Activated naive CD4-positive, alpha-beta T cell treated with anti-CD3 and anti-CD28 coated beads, Interleukin-2, amount 50 U/mL, for 24 hours (primary cell): Measurements from ENCODE around the gene OMA1.
A peak's percentile ranks its signal among the peaks of the same experiment; 100 is the strongest.
"Not testable (repeated sequence)": the region's sequence is repeated elsewhere in the genome, so short reads cannot be mapped to it uniquely, and the experiment has no call there.

ENCODE experiments used
- H3K27ac Mint-ChIP-seq: one replicate; pipeline ENCODE4 v1.8.0; 2021; ENCODE audit warnings: mild to moderate bottlenecking, mixed read lengths
- H3K27me3 Mint-ChIP-seq: one replicate; pipeline ENCODE4 v1.8.0; 2021; ENCODE audit warnings: mixed read lengths
- H3K36me3 Mint-ChIP-seq: one replicate; pipeline ENCODE4 v1.8.0; 2021; ENCODE audit warnings: mixed read lengths
- H3K4me1 Mint-ChIP-seq: one replicate; pipeline ENCODE4 v1.8.0; 2021; ENCODE audit warnings: mixed read lengths
- H3K4me3 Mint-ChIP-seq: one replicate; pipeline ENCODE4 v1.8.0; 2021; ENCODE audit warnings: mild to moderate bottlenecking, mixed read lengths
- H3K9me3 Mint-ChIP-seq: one replicate; pipeline ENCODE4 v1.8.0; 2021; ENCODE audit warnings: mixed read lengths

The OMA1 gene

GRCh38 chr1:58505286-58505685 lies 41.2 kb downstream of the OMA1 start:
- Mint-ChIP-seq H3K9me3 (no peaks in the 10 kb centered on the region), H3K27me3 (no peaks in the 10 kb centered on the region), H3K4me3 (no peak overlapping the region), H3K4me1 (peaks cover 43% of the 10 kb centered on the region), H3K36me3 (peaks cover 32% of the 10 kb centered on the region), H3K27ac (no peak overlapping the region)

- Mint-ChIP-seq H3K4me3 (no peak overlapping the region), H3K36me3 (peaks cover 22% of the 10 kb centered on the region), H3K4me1 (peaks cover 34% of the 10 kb centered on the region), H3K9me3 (no peaks in the 10 kb centered on the region), H3K27ac (no peak overlapping the region), H3K27me3 (no peaks in the 10 kb centered on the region)
These were observed 44.0 kb downstream of the OMA1 start for GRCh38 chr1:58502519-58502918.

- Mint-ChIP-seq H3K36me3 (peaks cover 32% of the 10 kb centered on the region), H3K4me3 (no peak overlapping the region), H3K4me1 (peaks cover 34% of the 10 kb centered on the region), H3K27ac (no peak overlapping the region), H3K9me3 (no peaks in the 10 kb centered on the region), H3K27me3 (no peaks in the 10 kb centered on the region)
These were observed 46.5 kb downstream of the OMA1 start for GRCh38 chr1:58500043-58500442.

- Mint-ChIP-seq H3K27ac (no peak overlapping the region), H3K36me3 (peaks cover 33% of the 10 kb centered on the region), H3K27me3 (no peaks in the 10 kb centered on the region), H3K4me3 (no peak overlapping the region), H3K9me3 (no peaks in the 10 kb centered on the region), H3K4me1 (peaks cover 23% of the 10 kb centered on the region)
These were observed 49.0 kb downstream of the OMA1 start for GRCh38 chr1:58497499-58497898.

GRCh38 chr1:58496042-58496441 lies 50.5 kb downstream of the OMA1 start:
- H3K4me1 Mint-ChIP-seq, result peaks cover 17% of the 10 kb centered on the region
- no peaks in the 10 kb centered on the region for H3K9me3 Mint-ChIP-seq
- peaks cover 37% of the 10 kb centered on the region for H3K36me3 Mint-ChIP-seq
- no peak overlapping the region for H3K4me3 Mint-ChIP-seq
- no peak overlapping the region for H3K27ac Mint-ChIP-seq
- H3K27me3 Mint-ChIP-seq, result no peaks in the 10 kb centered on the region

GRCh38 chr1:58488914-58489313 lies 57.6 kb downstream of the OMA1 start:
- Mint-ChIP-seq H3K4me1 (peaks cover 12% of the 10 kb centered on the region), H3K36me3 (peaks cover 23% of the 10 kb centered on the region)
- not testable (repeated sequence) for H3K27me3 Mint-ChIP-seq, H3K4me3 Mint-ChIP-seq, H3K9me3 Mint-ChIP-seq, H3K27ac Mint-ChIP-seq

- H3K4me1 Mint-ChIP-seq, result peaks cover 9% of the 10 kb centered on the region
- H3K27ac Mint-ChIP-seq, result peak overlapping the region; percentile 26
- no peaks in the 10 kb centered on the region for H3K9me3 Mint-ChIP-seq
- H3K27me3 Mint-ChIP-seq, result no peaks in the 10 kb centered on the region
- peaks cover 27% of the 10 kb centered on the region for H3K36me3 Mint-ChIP-seq
- no peak overlapping the region for H3K4me3 Mint-ChIP-seq
These were observed 59.5 kb downstream of the OMA1 start for GRCh38 chr1:58487002-58487401.

GRCh38 chr1:58481962-58482361 lies 64.6 kb downstream of the OMA1 start:
- Mint-ChIP-seq H3K4me1 (peaks cover 8% of the 10 kb centered on the region), H3K27ac (no peak overlapping the region), H3K9me3 (no peaks in the 10 kb centered on the region), H3K27me3 (no peaks in the 10 kb centered on the region), H3K36me3 (peaks cover 39% of the 10 kb centered on the region), H3K4me3 (no peak overlapping the region)

GRCh38 chr1:58480191-58480590 lies 66.3 kb downstream of the OMA1 start:
- no peaks in the 10 kb centered on the region for H3K27me3 Mint-ChIP-seq
- H3K9me3 Mint-ChIP-seq, result no peaks in the 10 kb centered on the region
- peaks cover 10% of the 10 kb centered on the region for H3K4me1 Mint-ChIP-seq
- peaks cover 31% of the 10 kb centered on the region for H3K36me3 Mint-ChIP-seq
- H3K27ac Mint-ChIP-seq, result no peak overlapping the region
- no peak overlapping the region for H3K4me3 Mint-ChIP-seq

GRCh38 chr1:58477390-58477789 lies 69.1 kb downstream of the OMA1 start:
- Mint-ChIP-seq H3K27me3 (no peaks in the 10 kb centered on the region), H3K4me1 (peaks cover 10% of the 10 kb centered on the region), H3K36me3 (peaks cover 29% of the 10 kb centered on the region), H3K9me3 (no peaks in the 10 kb centered on the region), H3K4me3 (no peak overlapping the region), H3K27ac (no peak overlapping the region)

GRCh38 chr1:58476179-58476578 lies 70.3 kb downstream of the OMA1 start:
- no peak overlapping the region for H3K4me3 Mint-ChIP-seq
- no peak overlapping the region for H3K27ac Mint-ChIP-seq
- H3K4me1 Mint-ChIP-seq, result peaks cover 10% of the 10 kb centered on the region
- H3K9me3 Mint-ChIP-seq, result no peaks in the 10 kb centered on the region
- peaks cover 22% of the 10 kb centered on the region for H3K36me3 Mint-ChIP-seq
- H3K27me3 Mint-ChIP-seq, result no peaks in the 10 kb centered on the region

- no peaks in the 10 kb centered on the region for H3K27me3 Mint-ChIP-seq
- H3K27ac Mint-ChIP-seq, result no peak overlapping the region
- no peak overlapping the region for H3K4me3 Mint-ChIP-seq
- H3K9me3 Mint-ChIP-seq, result no peaks in the 10 kb centered on the region
- H3K36me3 Mint-ChIP-seq, result peaks cover 7% of the 10 kb centered on the region
- no peaks in the 10 kb centered on the region for H3K4me1 Mint-ChIP-seq
These were observed 77.0 kb downstream of the OMA1 start for GRCh38 chr1:58469476-58469875.

GRCh38 chr1:58469016-58469415 lies 77.5 kb downstream of the OMA1 start:
- Mint-ChIP-seq H3K4me3 (no peak overlapping the region), H3K4me1 (no peaks in the 10 kb centered on the region), H3K27ac (no peak overlapping the region), H3K9me3 (no peaks in the 10 kb centered on the region), H3K36me3 (peaks cover 7% of the 10 kb centered on the region), H3K27me3 (no peaks in the 10 kb centered on the region)

- Mint-ChIP-seq H3K27ac (no peak overlapping the region), H3K27me3 (no peaks in the 10 kb centered on the region), H3K9me3 (no peaks in the 10 kb centered on the region), H3K4me1 (no peaks in the 10 kb centered on the region), H3K36me3 (peaks cover 4% of the 10 kb centered on the region), H3K4me3 (no peak overlapping the region)
These were observed 77.9 kb downstream of the OMA1 start for GRCh38 chr1:58468612-58469011.

GRCh38 chr1:58466630-58467241 lies 79.8 kb downstream of the OMA1 start:
- Mint-ChIP-seq H3K4me3 (no peak overlapping the region), H3K9me3 (no peaks in the 10 kb centered on the region), H3K36me3 (peaks cover 4% of the 10 kb centered on the region), H3K4me1 (no peaks in the 10 kb centered on the region), H3K27me3 (no peaks in the 10 kb centered on the region), H3K27ac (no peak overlapping the region)

GRCh38 chr1:58465825-58466629 lies 80.5 kb downstream of the OMA1 start:
- Mint-ChIP-seq H3K4me1 (no peaks in the 10 kb centered on the region), H3K27me3 (no peaks in the 10 kb centered on the region), H3K36me3 (peaks cover 4% of the 10 kb centered on the region), H3K27ac (no peak overlapping the region), H3K4me3 (no peak overlapping the region), H3K9me3 (no peaks in the 10 kb centered on the region)
